GM12878 (cell line): ENCODE data around the gene SERPINB10. TPM values are rescaled to one million over a fixed set of nuclear protein-coding genes. Genes with fewer than 3 reads are reported as not detected.

Experiments
- ATAC-seq: fragments of 200-7000 bp; cut with Tn5 transposase; 3 replicates; pipeline ENCODE4 v1.9.1; 2020; ENCODE audit warnings: mild to moderate bottlenecking, moderate library complexity
- BruUV-seq: library from RNA; stranded (reverse); fragments of 400-500 nt; replicated peaks from 2 replicates; lab custom pipeline; 2021; lab: Mats Ljungman, UMichigan
- CTCF ChIA-PET: fragments of 300-600 bp; sonication (Branson Sonifier 250); formaldehyde crosslinking; extraction: SDS; loops from one replicate; lab custom pipeline; 2021; ENCODE audit warnings: inconsistent platforms; lab: Yijun Ruan, JAX
- POLR2A ChIA-PET: fragments of 350-600 bp; formaldehyde crosslinking; extraction: SDS; loops from one replicate; lab custom pipeline; 2021; ENCODE audit warnings: inconsistent platforms; lab: Charles Lee
- RAD21 ChIA-PET: fragments of 300-600 bp; sonication (Branson Sonifier 250); formaldehyde crosslinking; loops from one replicate; lab custom pipeline; 2023; ENCODE audit warnings: antibody characterized with exemption; ENCODE audit not compliant: unreplicated experiment; lab: Charles Lee
- SMC1A ChIA-PET: fragments of 300-600 bp; sonication (Branson Sonifier 250); formaldehyde crosslinking; loops from one replicate; lab custom pipeline; 2023; ENCODE audit not compliant: unreplicated experiment, uncharacterized antibody; lab: Charles Lee
- DNase-seq: peaks from one replicate; pipeline ENCODE4 v3.0.0-alpha.2; 2011; ENCODE audit warnings: low read depth, low spot score
- FAIRE-seq: peaks from 3 replicates; lab custom pipeline; 2011; peaks lifted over from hg19 to GRCh38; lab: Jason Lieb, UNC
- H2AFZ ChIP-seq: 2 replicates; pipeline ENCODE4 v1.6.0; 2011; ENCODE audit warnings: low read depth, low read length, control low read depth; ENCODE audit not compliant: control insufficient read depth
- H3K27ac ChIP-seq: 2 replicates; pipeline ENCODE4 v1.5.1; 2011; ENCODE audit warnings: control low read depth; ENCODE audit not compliant: control insufficient read depth, insufficient read depth
- H3K27me3 ChIP-seq, 2 experiments: replicated peaks in 1 of 2; 2 replicates each; pipeline versions ENCODE4 v1.6.0 to v1.6.1; 2011; ENCODE audit warnings: low read length in 1 of 2; ENCODE audit not compliant: control insufficient read depth in 2 of 2, insufficient read depth in 2 of 2
- H3K36me3 ChIP-seq, 2 experiments: 2 replicates each; pipeline ENCODE4 v1.5.1; 2011; ENCODE audit warnings: low read length in 1 of 2; ENCODE audit not compliant: control insufficient read depth in 2 of 2, insufficient read depth in 2 of 2
- H3K4me1 ChIP-seq: 2 replicates; pipeline ENCODE4 v1.6.1; 2011; ENCODE audit warnings: mild to moderate bottlenecking, low read length, moderate library complexity, mixed read lengths; ENCODE audit not compliant: control insufficient read depth, insufficient read depth
- H3K4me2 ChIP-seq: 2 replicates; pipeline ENCODE4 v1.6.0; 2011; ENCODE audit warnings: control low read depth; ENCODE audit not compliant: control insufficient read depth, insufficient read depth
- H3K4me3 ChIP-seq: fragments of 200-600 bp; sonication (generic); 2 replicates; pipeline ENCODE4 v1.5.1; 2016
- H3K79me2 ChIP-seq: 2 replicates; pipeline ENCODE4 v1.6.0; 2011; ENCODE audit warnings: low read length; ENCODE audit not compliant: control insufficient read depth, insufficient read depth
- H3K9ac ChIP-seq: 2 replicates; pipeline ENCODE4 v1.8.0; 2011; ENCODE audit warnings: low read length, control low read depth, mixed read lengths; ENCODE audit not compliant: control insufficient read depth, insufficient read depth
- H3K9me3 ChIP-seq: replicated peaks from 3 replicates; pipeline ENCODE4 v1.5.1; 2011; ENCODE audit warnings: mild to moderate bottlenecking, low read length; ENCODE audit not compliant: control insufficient read depth, insufficient read depth
- H4K20me1 ChIP-seq: 2 replicates; pipeline ENCODE4 v1.6.0; 2011; ENCODE audit not compliant: control insufficient read depth, insufficient read depth
- ATF7 ChIP-seq: fragments of 450-650 bp; IDR thresholded peaks from 2 replicates; pipeline ENCODE4 v1.6.1; 2016; ENCODE audit warnings: low read depth, mild to moderate bottlenecking
- BCL3 ChIP-seq: IDR thresholded peaks from 2 replicates; pipeline ENCODE4 v1.6.1; 2011; ENCODE audit warnings: borderline replicate concordance, low read depth, mild to moderate bottlenecking, moderate library complexity, low read length; ENCODE audit not compliant: insufficient read depth, poor library complexity, severe bottlenecking
- CREB1 ChIP-seq: IDR thresholded peaks from 2 replicates; pipeline ENCODE4 v1.6.1; 2012; ENCODE audit warnings: low read depth, mild to moderate bottlenecking, inconsistent platforms
- ESRRA ChIP-seq: IDR thresholded peaks from 2 replicates; pipeline ENCODE4 v1.6.1; 2012; ENCODE audit warnings: mild to moderate bottlenecking, low read length, improper control_type of control experiment
- JUNB ChIP-seq: IDR thresholded peaks from 2 replicates; pipeline ENCODE4 v1.6.1; 2016; ENCODE audit warnings: antibody characterized with exemption, mild to moderate bottlenecking
- KLF5 ChIP-seq: fragments of 450-650 bp; IDR thresholded peaks from 2 replicates; pipeline ENCODE4 v1.6.1; 2014; ENCODE audit warnings: mild to moderate bottlenecking; ENCODE audit not compliant: partially characterized antibody
- MEF2B ChIP-seq: fragments of 450-650 bp; IDR thresholded peaks from 2 replicates; pipeline ENCODE4 v1.6.1; 2018; ENCODE audit warnings: mild to moderate bottlenecking, moderate library complexity; ENCODE audit not compliant: partially characterized antibody, poor library complexity, severe bottlenecking
- NFIC ChIP-seq: IDR thresholded peaks from 2 replicates; pipeline ENCODE4 v1.6.1; 2012; ENCODE audit warnings: low read depth, mild to moderate bottlenecking, inconsistent platforms, low read length, moderate library complexity
- PAX5 ChIP-seq: IDR thresholded peaks from 2 replicates; pipeline ENCODE4 v1.6.1; 2011; ENCODE audit warnings: low read depth, low read length, borderline replicate concordance
- RUNX3 ChIP-seq: IDR thresholded peaks from 2 replicates; pipeline ENCODE4 v1.6.1; 2012; ENCODE audit warnings: low read length, inconsistent platforms
- SMAD5 ChIP-seq: IDR thresholded peaks from 2 replicates; pipeline ENCODE4 v1.6.1; 2016; ENCODE audit warnings: antibody characterized with exemption, low read depth
- TCF7 ChIP-seq: IDR thresholded peaks from 2 replicates; pipeline ENCODE4 v1.6.1; 2014; ENCODE audit warnings: antibody characterized with exemption, borderline replicate concordance
- ZBED1 ChIP-seq: IDR thresholded peaks from 2 replicates; pipeline ENCODE4 v1.6.1; 2016; ENCODE audit warnings: borderline replicate concordance
- ZNF274 ChIP-seq: IDR thresholded peaks from one replicate; pipeline ENCODE4 v1.8.0; 2011; ENCODE audit not compliant: insufficient read length, insufficient read depth
- WGBS: methylation state at CpG from one replicate; pipeline ENCODE4 v1.1.6; 2016; ENCODE audit warnings: low lambda C conversion rate; ENCODE audit not compliant: insufficient replicate concordance, insufficient coverage; ENCODE audit errors: missing lambda C conversion rate; 5-methylcytosine and 5-hydroxymethylcytosine counted together
- in situ Hi-C: fragments of 300-500 bp; cut with MboI; formaldehyde crosslinking; loops from 9 replicates; pipeline ENCODE4 v1.14.3; 2018; ENCODE audit warnings: mixed read lengths
- intact Hi-C: fragments of 100-400 bp; cut with micrococcal nuclease; formaldehyde crosslinking; loops from one replicate; pipeline ENCODE4 v1.14.2; 2022; ENCODE audit not compliant: unreplicated experiment
- polyA plus RNA-seq, 11 experiments: library from polyadenylated mRNA; depleted of rRNA in 4 of 11; unstranded in 6 of 11; stranded (reverse) in 5 of 11; fragments of >200 nt; fragmentation: Nextera tagmentation in 4 of 11; fragmentation: Illumina TruSeq in 1 of 11; extraction: Ambion mirVana in 4 of 11; extraction: Trizol in 1 of 11; gene quantifications; 1 replicate in 1 of 11; 2 replicates in 10 of 11; pipeline versions ENCODE4 v1.2.1 to v1.2.3, GENCODE V29; 2011 to 2016; ENCODE audit warnings: inconsistent platforms in 2 of 11, missing spikeins in 2 of 11, low read depth in 1 of 11
- total RNA-seq, 4 experiments: library from RNA; depleted of rRNA in 3 of 4; stranded (reverse); fragments of >200 nt in 3 of 4; fragmentation: Illumina TruSeq in 1 of 4; extraction: Trizol in 1 of 4; gene quantifications; 2 replicates each; pipeline versions ENCODE4 v1.2.1 to v1.2.3, GENCODE V29; 2013 to 2021

SERPINB10 gene
- total and polyA plus RNA-seq, 10 of the 15 experiments (the other 5 are each of a cell fraction or from before 2014, with no cell fraction given): 12.0 to 83.5 (median 24.1) TPM

GRCh38 chr18:63883617-63884016 lies 24.1 kb upstream of the SERPINB10 start:
- Histone ChIP-seq H3K9ac (no peak overlapping the region), H3K79me2 (no peaks in the 10 kb centered on the region), H3K36me3 (no peaks in the 10 kb centered on the region), H3K9me3 (no peaks in the 10 kb centered on the region), H3K4me2 (no peak overlapping the region), H3K27ac (no peak overlapping the region), H3K27me3 (no peaks in the 10 kb centered on the region), H4K20me1 (no peaks in the 10 kb centered on the region), H3K4me3 (no peak overlapping the region), H2AFZ (no peak overlapping the region), H3K4me1 (no peaks in the 10 kb centered on the region)
- ATAC-seq: no peak
- ChIA-PET SMC1A (interaction anchor here (1.9 kb wide), 1 partner anchor 53 kb away, joined by 8 read pairs; no protein-coding TSS in a partner anchor), RAD21 (no interaction called here), POLR2A (interaction anchor here (0.5 kb wide), 1 partner anchor 174 kb away, joined by 5 read pairs; no protein-coding TSS in a partner anchor), CTCF (interaction anchor here (1.2 kb wide), 1 partner anchor 80 kb away, joined by 3 read pairs; no protein-coding TSS in a partner anchor)
- FAIRE-seq: no peak
- intact Hi-C loops: no loop called here
- BruUV-seq: no TSS peak
- no peak for DNase-seq
- TF ChIP-seq BCL3 (no peak), ZNF274 (no peak)
- in situ Hi-C loops: no loop called here

DNA sequence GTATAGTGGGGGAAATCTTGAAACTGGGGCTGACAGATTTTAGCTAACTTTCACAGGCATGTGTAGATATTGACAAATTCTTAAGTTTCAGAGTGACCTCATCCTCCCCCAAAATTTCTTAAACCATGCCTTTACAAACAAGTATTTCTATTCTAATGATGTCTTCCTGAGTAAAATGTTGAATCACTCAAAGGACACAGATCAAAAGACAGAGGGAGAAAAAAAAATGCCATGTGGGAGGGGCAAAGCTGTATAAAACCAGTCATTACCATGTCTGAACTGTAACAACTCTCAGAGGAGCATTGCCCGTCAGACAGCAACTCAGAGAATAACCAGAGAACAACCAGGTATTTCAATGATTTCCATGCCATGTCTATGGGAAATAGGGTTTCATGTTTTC lies 20.3 kb upstream of the SERPINB10 start, which contains the start of gene SERPINB2:
TSS of gene SERPINB2 (plus strand) at position 282 of the 400 bp plus-strand sequence. CDS start 3,740 bp downstream, outside the sequence.
- Histone ChIP-seq H3K9ac (no peak within 1 kb of the TSS), H3K27ac (no peak within 1 kb of the TSS), H2AFZ (no peak within 1 kb of the TSS), H3K36me3 (no peaks in the 10 kb centered on the region), H4K20me1 (no peaks in the 10 kb centered on the region), H3K4me2 (no peak within 1 kb of the TSS), H3K27me3 (no peaks in the 10 kb centered on the region), H3K4me3 (no peak within 1 kb of the TSS), H3K79me2 (no peaks in the 10 kb centered on the region), H3K4me1 (no peaks in the 10 kb centered on the region), H3K9me3 (no peaks in the 10 kb centered on the region)
- 0% methylated on average over 1 of the region's 1 CpG for WGBS
- ChIA-PET POLR2A (interaction anchor here (1.3 to 1.5 kb wide), 2 partner anchors 47 to 50 kb away, joined by 3 to 5 read pairs; no protein-coding TSS in a partner anchor), RAD21 (interaction anchor here (1.2 to 2.8 kb wide), 3 partner anchors 9 to 48 kb away, joined by 6 to 22 read pairs (median 6); no protein-coding TSS in a partner anchor), CTCF (interaction anchor here (0.6 to 1.9 kb wide), 6 partner anchors 9 to 92 kb away, joined by 3 to 10 read pairs (median 3); no protein-coding TSS in a partner anchor), SMC1A (interaction anchor here (0.7 to 2.8 kb wide), 8 partner anchors 13 to 76 kb away, joined by 3 to 13 read pairs (median 3); no protein-coding TSS in a partner anchor)
- intact Hi-C loops: no loop called here
- no TSS peak for BruUV-seq
- DNase-seq (no peak), ATAC-seq (peak; percentile 68), FAIRE-seq (no peak)
- TF ChIP-seq MEF2B: no peak
- 0 out of 2 replicates have a peak, but pooled peaks have one; percentile 30 for TF ChIP-seq ZBED1
- peak; percentile 76 for TF ChIP-seq JUNB
- TF ChIP-seq ATF7: peak; percentile 50; the same call in 1 of the 2 replicates
- no peak for TF ChIP-seq SMAD5
- no peak for TF ChIP-seq PAX5
- peak; percentile 79; the same call in 1 of the 2 replicates for TF ChIP-seq TCF7
- peak; percentile 59; the same call in 1 of the 2 replicates for TF ChIP-seq NFIC
- TF ChIP-seq ESRRA: no peak
- no peak for TF ChIP-seq KLF5
- peak; percentile 18; the same call in 1 of the 2 replicates for TF ChIP-seq RUNX3
- TF ChIP-seq CREB1: peak; percentile 43; the same call in 1 of the 2 replicates
- in situ Hi-C loops: no loop called here
